RWPE1 (cell line): ENCODE data around the gene MEGF11.

Experiments
- CTCF ChIA-PET: fragments of 350-600 bp; sonication (Branson Sonifier 250); formaldehyde crosslinking; extraction: SDS; loops from one replicate; lab custom pipeline; 2021; lab: Yijun Ruan, JAX
- POLR2A ChIA-PET: fragments of 400-600 bp; formaldehyde crosslinking; extraction: SDS; loops from one replicate; lab custom pipeline; 2020; ENCODE audit warnings: antibody characterized with exemption; ENCODE audit not compliant: low non-redundant PET; lab: Yijun Ruan, JAX
- DNase-seq: peaks from one replicate; pipeline ENCODE4 v3.0.0; 2012; ENCODE audit warnings: low spot score
- H3K27ac ChIP-seq: fragments of 450-650 bp; 2 replicates; pipeline ENCODE4 v1.5.1; 2017
- TF ChIP-seq, protein P1 (sequence below): fragments of 450-650 bp; conservative IDR thresholded peaks from 2 replicates; pipeline ENCODE4 v1.5.1; 2017; ENCODE audit warnings: low read depth, mild to moderate bottlenecking

The MEGF11 gene

DNA sequence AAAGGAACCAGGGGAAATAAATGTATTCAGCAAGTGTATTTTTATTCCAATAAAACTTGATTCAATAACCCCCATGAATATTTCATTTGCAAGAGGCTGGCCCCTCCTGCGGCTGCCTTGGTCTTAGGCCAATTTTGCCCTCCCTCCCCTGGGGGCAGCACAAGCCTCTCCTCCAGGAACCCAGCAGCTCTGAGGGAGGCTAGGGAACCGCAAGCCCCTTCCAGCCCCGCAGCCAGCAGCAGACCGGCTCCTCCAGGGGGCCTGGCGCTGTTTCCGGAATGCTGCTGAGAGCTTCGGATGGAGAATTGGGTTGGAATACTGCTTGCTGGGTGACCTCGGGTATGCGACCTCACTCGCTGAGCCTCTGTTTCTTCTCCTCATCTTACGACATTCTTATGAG, 234.2 kb downstream of the MEGF11 start:
- ChIA-PET CTCF (interaction anchor here (0.6 kb wide), 1 partner anchor 65 kb away, joined by 3 read pairs; no protein-coding TSS in a partner anchor), POLR2A (no interaction called here)
- DNase-seq = no peak
- no peak overlapping the region for H3K27ac ChIP-seq
- TF ChIP-seq, protein P1, sequence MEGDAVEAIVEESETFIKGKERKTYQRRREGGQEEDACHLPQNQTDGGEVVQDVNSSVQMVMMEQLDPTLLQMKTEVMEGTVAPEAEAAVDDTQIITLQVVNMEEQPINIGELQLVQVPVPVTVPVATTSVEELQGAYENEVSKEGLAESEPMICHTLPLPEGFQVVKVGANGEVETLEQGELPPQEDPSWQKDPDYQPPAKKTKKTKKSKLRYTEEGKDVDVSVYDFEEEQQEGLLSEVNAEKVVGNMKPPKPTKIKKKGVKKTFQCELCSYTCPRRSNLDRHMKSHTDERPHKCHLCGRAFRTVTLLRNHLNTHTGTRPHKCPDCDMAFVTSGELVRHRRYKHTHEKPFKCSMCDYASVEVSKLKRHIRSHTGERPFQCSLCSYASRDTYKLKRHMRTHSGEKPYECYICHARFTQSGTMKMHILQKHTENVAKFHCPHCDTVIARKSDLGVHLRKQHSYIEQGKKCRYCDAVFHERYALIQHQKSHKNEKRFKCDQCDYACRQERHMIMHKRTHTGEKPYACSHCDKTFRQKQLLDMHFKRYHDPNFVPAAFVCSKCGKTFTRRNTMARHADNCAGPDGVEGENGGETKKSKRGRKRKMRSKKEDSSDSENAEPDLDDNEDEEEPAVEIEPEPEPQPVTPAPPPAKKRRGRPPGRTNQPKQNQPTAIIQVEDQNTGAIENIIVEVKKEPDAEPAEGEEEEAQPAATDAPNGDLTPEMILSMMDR = no peak

DNA sequence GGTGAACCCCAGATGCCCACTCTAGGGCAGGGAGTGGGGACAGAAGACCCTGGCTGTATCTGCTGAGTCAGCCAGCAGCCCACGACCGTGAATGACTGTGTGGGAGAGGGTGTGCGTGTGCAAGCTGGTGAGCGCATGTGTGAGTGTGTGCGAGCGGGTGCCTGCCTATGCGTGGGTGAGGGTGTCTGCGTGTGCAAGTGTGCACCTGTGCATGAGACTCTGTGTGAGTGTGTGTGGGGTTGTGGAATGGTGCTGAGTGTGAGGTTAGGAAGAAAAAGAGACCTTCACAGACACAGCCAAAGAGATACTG, 235.1 kb downstream of the MEGF11 start:
- CTCF ChIA-PET = no interaction called here
- DNase-seq = no peak
- TF ChIP-seq, protein P1 = no peak
- POLR2A ChIA-PET = no interaction called here
- H3K27ac ChIP-seq = no peak overlapping the region

DNA sequence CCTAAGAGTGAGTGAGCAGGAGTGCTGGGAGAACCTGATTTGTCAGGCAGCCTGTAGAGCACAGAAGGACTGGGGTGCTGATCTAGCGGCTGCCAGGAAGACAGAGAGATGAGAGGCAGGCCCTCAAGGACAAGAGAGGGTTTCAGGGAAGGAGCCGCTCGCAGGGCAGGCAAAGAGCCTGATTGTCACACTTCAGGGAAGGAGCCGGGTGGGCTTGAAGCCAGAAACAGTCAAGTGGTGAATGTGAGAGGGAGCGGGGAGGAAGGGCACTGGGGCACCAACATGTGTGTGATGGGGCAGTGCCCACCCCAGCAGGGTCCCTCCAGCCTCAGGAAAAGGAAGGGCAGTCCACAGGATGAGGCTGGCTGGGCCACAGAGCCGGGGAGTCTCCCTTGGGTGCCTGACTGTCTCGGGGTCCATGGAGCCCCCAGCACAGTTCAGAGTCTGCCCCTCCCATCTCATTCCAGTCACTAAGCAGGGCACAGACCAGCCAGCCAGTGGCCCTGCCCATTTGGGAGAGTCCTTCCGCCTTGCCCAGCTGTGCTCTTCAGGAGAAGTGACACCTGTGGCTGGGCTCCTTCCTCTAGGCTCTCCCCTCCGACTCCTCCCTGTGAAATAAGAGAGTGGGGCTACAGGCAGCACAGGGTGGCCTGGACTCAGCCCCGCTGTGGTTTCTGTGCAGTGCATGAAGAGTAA, 235.6 kb downstream of the MEGF11 start:
- DNase-seq = no peak
- ChIA-PET POLR2A (no interaction called here), CTCF (interaction anchor here (0.6 kb wide), 1 partner anchor 876 kb away, joined by 5 read pairs; no protein-coding TSS in a partner anchor)
- TF ChIP-seq, protein P1 = no peak
- no peak overlapping the region for H3K27ac ChIP-seq

DNA sequence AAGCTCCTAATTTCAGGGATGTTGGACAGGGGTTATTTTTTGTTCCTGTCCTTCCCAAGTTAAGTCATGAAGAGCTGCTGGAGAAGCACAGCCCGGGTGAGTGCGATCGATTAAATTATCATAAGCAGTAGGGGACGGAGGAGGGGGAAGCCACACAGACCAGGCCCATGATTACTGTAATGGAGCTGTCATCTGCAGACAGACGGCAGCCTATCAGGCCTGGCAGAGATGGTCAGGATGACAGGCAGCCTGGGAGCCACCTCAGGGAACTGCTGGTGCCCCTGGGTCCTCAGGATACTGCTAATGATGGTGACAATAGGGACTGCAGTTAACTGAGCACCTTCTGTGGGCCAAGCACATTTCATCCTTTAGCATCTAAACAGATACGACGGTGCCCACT, 236.6 kb downstream of the MEGF11 start:
- TF ChIP-seq, protein P1 = no peak
- H3K27ac ChIP-seq = no peak overlapping the region
- DNase-seq = no peak
- CTCF ChIA-PET = no interaction called here
- POLR2A ChIA-PET = interaction anchor here (0.6 kb wide), 1 partner anchor 1661 kb away, joined by 8 read pairs; no protein-coding TSS in a partner anchor

DNA sequence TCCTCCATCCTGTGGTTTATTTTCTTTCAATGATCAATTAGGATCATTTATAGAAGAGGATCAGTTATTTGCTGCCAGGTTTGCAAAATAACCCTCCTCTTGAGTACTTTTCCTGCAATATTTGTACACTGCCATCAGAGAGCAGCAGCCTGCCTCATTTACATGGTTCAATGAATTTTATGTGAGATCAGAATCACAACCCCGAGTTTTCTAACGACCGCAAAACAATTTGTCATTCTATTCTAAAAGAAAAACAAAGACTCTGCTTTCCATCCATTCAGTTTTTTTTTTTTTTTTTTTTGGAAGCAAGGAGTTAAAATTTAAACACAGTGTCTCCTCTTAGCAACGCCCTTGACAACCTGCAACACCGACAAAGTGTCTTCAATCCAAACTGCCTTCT, 237.4 kb downstream of the MEGF11 start:
- DNase-seq = no peak
- CTCF ChIA-PET = no interaction called here
- POLR2A ChIA-PET = no interaction called here
- TF ChIP-seq, protein P1 = no peak
- no peak overlapping the region for H3K27ac ChIP-seq

DNA sequence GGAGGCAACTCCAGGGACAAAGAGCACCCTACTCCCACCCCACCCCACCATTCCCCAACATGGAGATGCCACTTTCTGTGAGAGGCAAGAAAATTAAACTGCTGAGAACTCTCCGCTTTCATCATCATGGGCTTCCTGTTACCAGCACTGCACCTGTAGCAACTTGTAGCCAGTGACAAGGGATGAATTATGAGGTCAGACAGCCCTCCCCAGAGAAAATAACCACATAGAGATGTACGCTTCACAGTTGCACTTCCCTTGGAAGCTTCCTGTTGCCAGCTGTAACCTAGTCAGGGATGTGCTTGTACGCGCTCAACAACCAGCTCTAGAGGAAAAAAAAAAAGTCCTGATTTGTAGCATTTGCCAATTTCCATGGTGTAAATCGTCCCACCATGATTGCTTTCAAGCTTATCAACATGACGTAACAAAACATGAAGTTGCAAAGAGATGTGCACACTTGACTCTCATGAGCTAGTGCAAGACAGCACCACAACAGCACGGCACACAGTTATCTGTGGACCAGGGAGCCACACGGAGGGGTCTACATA, 238.8 kb downstream of the MEGF11 start:
- CTCF ChIA-PET = no interaction called here
- POLR2A ChIA-PET = no interaction called here
- H3K27ac ChIP-seq = no peak overlapping the region
- peak; percentile 22 for DNase-seq
- TF ChIP-seq, protein P1 = no peak
